Fibroblast of mammary gland (primary cell): ENCODE data around the gene AFF3.

Experiments used
- DNase-seq: peaks from one replicate; pipeline ENCODE4 v3.0.0-alpha.2; 2010; ENCODE audit warnings: low read depth
- H3K4me3 ChIP-seq: 2 replicates; pipeline ENCODE4 v1.5.1; 2011; ENCODE audit warnings: low read depth, mild to moderate bottlenecking, low read length, moderate library complexity; ENCODE audit not compliant: control insufficient read depth
- CTCF ChIP-seq: conservative IDR thresholded peaks from 2 replicates; pipeline ENCODE4 v1.5.1; 2011; ENCODE audit warnings: low read depth, low read length, inconsistent platforms; ENCODE audit not compliant: control insufficient read depth, insufficient read depth

The AFF3 gene

DNA sequence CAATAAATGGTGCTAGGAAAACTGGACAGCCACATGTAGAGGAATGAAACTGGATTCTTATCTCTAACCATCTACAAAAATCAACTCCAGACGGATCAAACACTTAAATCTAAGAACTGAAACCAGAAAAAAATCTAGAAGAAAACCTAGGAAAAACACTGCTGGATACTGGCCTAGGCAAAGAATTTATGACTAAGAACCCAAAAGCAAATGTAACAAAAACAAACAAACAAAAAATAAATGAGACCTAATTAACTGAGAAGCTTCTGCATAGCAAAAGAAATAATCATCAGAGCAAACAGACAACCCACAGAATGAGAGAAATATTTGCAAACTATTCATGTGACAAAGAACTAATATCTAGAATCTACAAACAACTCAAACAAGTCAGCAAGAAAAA is 338.5 kb downstream of the AFF3 start:
- DNase-seq, result no peak
- no peak for TF ChIP-seq CTCF
- no peak overlapping the region for H3K4me3 ChIP-seq

GRCh38 chr2:99802734-99803133 is 339.7 kb downstream of the AFF3 start:
- DNase-seq, result no peak
- no peak overlapping the region for H3K4me3 ChIP-seq
- TF ChIP-seq CTCF, result no peak

GRCh38 chr2:99801327-99801901 is 341.0 kb downstream of the AFF3 start:
- no peak for TF ChIP-seq CTCF
- H3K4me3 ChIP-seq, result no peak overlapping the region

GRCh38 chr2:99797475-99797874 is 344.9 kb downstream of the AFF3 start:
- no peak for TF ChIP-seq CTCF
- no peak for DNase-seq
- no peak overlapping the region for H3K4me3 ChIP-seq

More at GRCh38 chr2:99801327-99801901, 341.0 kb downstream of the AFF3 start:
- DNase-seq, result no peak

GRCh38 chr2:99794414-99794813 is 348.0 kb downstream of the AFF3 start:
- no peak for TF ChIP-seq CTCF
- no peak overlapping the region for H3K4me3 ChIP-seq
- DNase-seq, result no peak

- H3K4me3 ChIP-seq, result no peak overlapping the region
- no peak for TF ChIP-seq CTCF
- DNase-seq, result no peak
Measured at GRCh38 chr2:99793022-99793421, 349.4 kb downstream of the AFF3 start.

- DNase-seq, result no peak
- TF ChIP-seq CTCF, result no peak
- no peak overlapping the region for H3K4me3 ChIP-seq
Measured at GRCh38 chr2:99789849-99790248, 352.5 kb downstream of the AFF3 start.
